OCI-LY1 (cell line): ENCODE results near the gene SHROOM3.

Source experiments
- H2AFZ ChIP-seq: fragments of 200-600 bp; sonication (generic), shearing (Covaris generic); 2 replicates; pipeline ENCODE4 v1.6.0; 2014; ENCODE audit warnings: antibody characterized with exemption, mild to moderate bottlenecking, low read length
- H3F3A ChIP-seq: fragments of 200-600 bp; sonication (generic), shearing (Covaris generic); 2 replicates; pipeline ENCODE4 v1.6.0; 2014; ENCODE audit warnings: mild to moderate bottlenecking, antibody characterized with exemption, low read length, moderate library complexity; ENCODE audit not compliant: insufficient read depth
- H3K27ac ChIP-seq: fragments of 200-600 bp; sonication (generic); 2 replicates; pipeline ENCODE4 v1.5.1; 2014; ENCODE audit warnings: low read length, mixed run types, mild to moderate bottlenecking, low read depth; ENCODE audit not compliant: poor library complexity, severe bottlenecking
- H3K27me3 ChIP-seq: fragments of 200-600 bp; sonication (generic); 2 replicates; pipeline ENCODE4 v1.6.0; 2014; ENCODE audit warnings: antibody characterized with exemption, mild to moderate bottlenecking, low read length, moderate library complexity; ENCODE audit not compliant: insufficient read depth
- H3K36me3 ChIP-seq: fragments of 200-600 bp; sonication (generic); 2 replicates; pipeline ENCODE4 v1.6.1; 2014; ENCODE audit warnings: mild to moderate bottlenecking, antibody characterized with exemption, low read length, moderate library complexity, mixed read lengths; ENCODE audit not compliant: insufficient read depth
- H3K4me1 ChIP-seq: fragments of 200-600 bp; sonication (generic); 2 replicates; pipeline ENCODE4 v1.5.1; 2014; ENCODE audit warnings: mild to moderate bottlenecking, low read length, moderate library complexity; ENCODE audit not compliant: insufficient read depth, severe bottlenecking
- H3K4me2 ChIP-seq: fragments of 200-600 bp; sonication (generic), shearing (Covaris generic); 2 replicates; pipeline ENCODE4 v1.6.1; 2014; ENCODE audit warnings: low read length
- H3K4me3 ChIP-seq: fragments of 200-600 bp; sonication (generic); 2 replicates; pipeline ENCODE4 v1.5.1; 2014; ENCODE audit warnings: low read length, low read depth, mild to moderate bottlenecking, mixed read lengths; ENCODE audit not compliant: poor library complexity, severe bottlenecking
- H3K79me2 ChIP-seq: fragments of 200-600 bp; shearing (Covaris generic); 2 replicates; pipeline ENCODE4 v1.6.1; 2016; ENCODE audit warnings: mixed run types, low read length, mixed read lengths; ENCODE audit not compliant: insufficient read depth
- H3K9ac ChIP-seq: fragments of 200-600 bp; sonication (generic), shearing (Covaris generic); 2 replicates; pipeline ENCODE4 v1.6.1; 2014; ENCODE audit warnings: mild to moderate bottlenecking, low read length, mixed read lengths
- H3K9me2 ChIP-seq: fragments of 200-600 bp; sonication (generic), shearing (Covaris generic); 2 replicates; pipeline ENCODE4 v1.6.1; 2014; ENCODE audit warnings: low read depth, mild to moderate bottlenecking, low read length, mixed read lengths
- H3K9me3 ChIP-seq: fragments of 200-600 bp; shearing (Covaris generic); 2 replicates; pipeline ENCODE4 v1.6.1; 2014; ENCODE audit warnings: low read length, mixed read lengths
- H4K20me1 ChIP-seq: fragments of 200-600 bp; sonication (generic), shearing (Covaris generic); 2 replicates; pipeline ENCODE4 v1.6.0; 2016; ENCODE audit warnings: mild to moderate bottlenecking, low read length; ENCODE audit not compliant: insufficient read depth
- CTCF ChIP-seq: fragments of 200-600 bp; sonication (generic), shearing (Covaris generic); IDR thresholded peaks from 2 replicates; pipeline ENCODE4 v1.5.1; 2017; ENCODE audit warnings: mild to moderate bottlenecking, antibody characterized with exemption, low read length, moderate library complexity, mixed read lengths
- EZH2 ChIP-seq: fragments of 200-600 bp; sonication (generic), shearing (Covaris generic); IDR thresholded peaks from 2 replicates; pipeline ENCODE4 v1.8.0; 2017; ENCODE audit warnings: borderline replicate concordance, mixed run types, mild to moderate bottlenecking, antibody characterized with exemption, low read length, moderate library complexity, mixed read lengths

The SHROOM3 gene

DNA sequence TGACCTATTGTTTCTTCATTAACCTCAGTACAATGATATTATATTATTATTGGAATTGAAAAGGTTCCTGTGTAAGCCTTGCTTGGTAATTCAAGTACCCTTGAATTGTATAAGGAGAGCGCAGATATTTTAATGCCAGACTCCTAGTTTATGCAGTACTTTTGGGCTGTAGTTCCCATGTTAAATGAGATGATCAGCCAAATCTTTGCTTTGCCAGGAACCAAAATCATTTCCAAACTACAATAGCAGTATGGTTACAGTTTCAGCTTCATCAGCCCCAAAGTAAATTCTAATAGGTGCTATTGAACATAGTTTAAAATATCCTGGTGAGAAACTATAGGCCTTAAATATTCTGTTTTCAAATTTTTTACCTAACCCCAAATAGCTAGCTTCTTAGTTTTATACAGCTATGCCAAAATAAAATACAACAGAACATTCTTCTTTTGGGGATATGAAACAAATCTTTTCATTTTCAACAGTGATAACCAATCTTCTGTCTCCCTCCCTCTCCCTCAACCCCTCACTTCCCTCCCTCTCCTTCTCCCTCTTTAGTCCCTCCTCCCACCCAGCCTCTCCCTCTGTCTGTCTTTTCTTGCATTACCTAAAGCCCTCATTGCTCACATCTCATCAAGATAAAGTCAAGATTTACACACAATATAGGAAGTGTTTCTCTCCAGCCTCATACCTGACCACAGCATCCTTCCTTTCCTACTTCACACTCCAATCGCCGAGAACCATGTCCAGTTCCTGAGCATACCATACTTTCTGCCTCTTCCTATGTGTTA, 190.1 kb downstream of the SHROOM3 start:
- Histone ChIP-seq H3K9me3 (no peaks in the 10 kb centered on the region), H3K27ac (no peak overlapping the region), H3K36me3 (no peaks in the 10 kb centered on the region), H3K9ac (no peak overlapping the region), H3K4me1 (no peaks in the 10 kb centered on the region), H3F3A (no peaks in the 10 kb centered on the region), H3K27me3 (no peaks in the 10 kb centered on the region), H3K4me2 (no peak overlapping the region), H3K79me2 (no peaks in the 10 kb centered on the region), H2AFZ (no peak overlapping the region), H4K20me1 (no peaks in the 10 kb centered on the region), H3K9me2 (no peaks in the 10 kb centered on the region), H3K4me3 (no peak overlapping the region)
- TF ChIP-seq CTCF (no peak), EZH2 (no peak)

GRCh38 chr4:76626686-76627465, 191.8 kb downstream of the SHROOM3 start:
- Histone ChIP-seq H3K36me3 (no peaks in the 10 kb centered on the region), H3K9me3 (no peaks in the 10 kb centered on the region), H3K4me2 (no peak overlapping the region), H3K4me1 (no peaks in the 10 kb centered on the region), H3K9me2 (no peaks in the 10 kb centered on the region), H3F3A (no peaks in the 10 kb centered on the region), H3K4me3 (no peak overlapping the region), H3K27ac (no peak overlapping the region), H4K20me1 (no peaks in the 10 kb centered on the region), H3K79me2 (no peaks in the 10 kb centered on the region), H3K9ac (no peak overlapping the region), H3K27me3 (no peaks in the 10 kb centered on the region), H2AFZ (no peak overlapping the region)
- TF ChIP-seq EZH2 = no peak
- TF ChIP-seq CTCF = no peak; the same call in 1 of the 2 replicates

- no peaks in the 10 kb centered on the region for H3K4me1 ChIP-seq
- H3K4me3 ChIP-seq = no peak overlapping the region
- H3K36me3 ChIP-seq = no peaks in the 10 kb centered on the region
- no peaks in the 10 kb centered on the region for H4K20me1 ChIP-seq
- H3K9ac ChIP-seq = no peak overlapping the region
- H3K4me2 ChIP-seq = no peak overlapping the region
- H3K9me2 ChIP-seq = no peaks in the 10 kb centered on the region
- H3K79me2 ChIP-seq = no peaks in the 10 kb centered on the region
- H3K9me3 ChIP-seq = no peaks in the 10 kb centered on the region
- no peaks in the 10 kb centered on the region for H3K27me3 ChIP-seq
- TF ChIP-seq EZH2 (no peak), CTCF (no peak)
- H3F3A ChIP-seq = no peaks in the 10 kb centered on the region
- no peak overlapping the region for H2AFZ ChIP-seq
- no peak overlapping the region for H3K27ac ChIP-seq
These were observed 193.2 kb downstream of the SHROOM3 start for GRCh38 chr4:76628251-76628650.
